ENCODE results near the gene ATRIP.

- TF ChIP-seq, protein P1, sequence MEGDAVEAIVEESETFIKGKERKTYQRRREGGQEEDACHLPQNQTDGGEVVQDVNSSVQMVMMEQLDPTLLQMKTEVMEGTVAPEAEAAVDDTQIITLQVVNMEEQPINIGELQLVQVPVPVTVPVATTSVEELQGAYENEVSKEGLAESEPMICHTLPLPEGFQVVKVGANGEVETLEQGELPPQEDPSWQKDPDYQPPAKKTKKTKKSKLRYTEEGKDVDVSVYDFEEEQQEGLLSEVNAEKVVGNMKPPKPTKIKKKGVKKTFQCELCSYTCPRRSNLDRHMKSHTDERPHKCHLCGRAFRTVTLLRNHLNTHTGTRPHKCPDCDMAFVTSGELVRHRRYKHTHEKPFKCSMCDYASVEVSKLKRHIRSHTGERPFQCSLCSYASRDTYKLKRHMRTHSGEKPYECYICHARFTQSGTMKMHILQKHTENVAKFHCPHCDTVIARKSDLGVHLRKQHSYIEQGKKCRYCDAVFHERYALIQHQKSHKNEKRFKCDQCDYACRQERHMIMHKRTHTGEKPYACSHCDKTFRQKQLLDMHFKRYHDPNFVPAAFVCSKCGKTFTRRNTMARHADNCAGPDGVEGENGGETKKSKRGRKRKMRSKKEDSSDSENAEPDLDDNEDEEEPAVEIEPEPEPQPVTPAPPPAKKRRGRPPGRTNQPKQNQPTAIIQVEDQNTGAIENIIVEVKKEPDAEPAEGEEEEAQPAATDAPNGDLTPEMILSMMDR (IDR thresholded peaks at IDR 0.05), result no peak
- no peak for TF ChIP-seq POLR2A (IDR thresholded peaks at IDR 0.05)
Observed at GRCh38 chr3:48411606-48412374, 34.7 kb upstream of the ATRIP start.

Measured in uterus (tissue), 2 donors.